LHCN-M2 (cell line): ENCODE measurements around the gene GSTT4. TPM values are rescaled to one million over a fixed set of nuclear protein-coding genes. Genes with fewer than 3 reads are reported as not detected.
"Not testable (repeated sequence)": the region's sequence is repeated elsewhere in the genome, so short reads cannot be mapped to it uniquely, and the experiment has no call there.

ENCODE experiments used
- DNase-seq: peaks from one replicate; pipeline ENCODE4 v3.0.0-alpha.2; 2012; ENCODE audit warnings: low read depth
- polyA plus RNA-seq: library from polyadenylated mRNA; unstranded; fragments of >200 nt; gene quantifications from one replicate; pipeline ENCODE4 v1.2.1, GENCODE V29; 2012; ENCODE audit warnings: missing spikeins
- total RNA-seq: library from RNA; depleted of rRNA; stranded (reverse); fragments of >200 nt; gene quantifications from 2 replicates; pipeline ENCODE4 v1.2.3, GENCODE V29; 2014; rRNA removed

The GSTT4 gene
- total RNA-seq = not detected in 2 replicates
- polyA plus RNA-seq = not detected

DNA sequence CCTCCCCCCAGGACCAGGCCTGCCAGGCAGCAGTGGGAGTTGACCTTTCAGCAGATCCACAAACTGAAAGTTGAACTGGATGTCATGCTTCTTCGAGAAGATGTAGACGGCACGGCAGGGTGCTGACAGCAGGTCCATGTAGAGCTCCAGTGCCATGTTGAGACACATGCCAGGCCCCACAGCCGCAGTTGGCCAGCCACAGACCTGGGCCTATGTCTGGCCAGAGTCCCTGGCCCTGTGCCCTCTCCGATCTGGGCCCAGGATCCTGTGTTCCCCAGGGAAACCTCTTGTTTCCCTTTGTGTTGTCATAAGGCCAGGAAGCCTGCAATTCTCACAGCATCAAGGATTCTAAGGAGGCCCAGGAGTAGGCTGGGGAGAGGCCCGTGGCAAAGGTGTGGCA lies at the start of gene GSTT4:
GSTT4 (minus strand) TSS at position 253 of the 400 bp plus-strand sequence; CDS start at position 156, 97 bp downstream.
- DNase-seq = no peak

DNA sequence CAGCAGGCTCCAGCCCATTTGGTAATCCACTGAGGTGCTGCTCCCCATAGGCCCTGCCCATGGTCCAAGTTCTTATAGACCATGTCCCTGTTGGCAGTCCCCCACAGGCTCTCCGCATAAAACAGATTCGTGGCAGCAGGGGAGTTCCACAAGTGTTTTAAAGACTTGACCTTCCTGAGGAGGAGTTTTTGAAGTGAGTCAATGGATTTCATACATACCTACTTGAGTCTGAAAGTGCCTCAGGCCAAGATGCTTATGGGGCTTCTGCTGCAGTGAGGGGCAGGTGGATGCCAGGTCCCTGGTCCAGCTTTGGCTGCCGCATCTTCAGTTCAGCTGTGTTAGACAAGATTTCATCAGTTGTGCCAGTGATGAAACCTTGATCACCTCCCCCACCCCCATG lies 49.1 kb upstream of the GSTT4 start:
- DNase-seq = no peak

DNA sequence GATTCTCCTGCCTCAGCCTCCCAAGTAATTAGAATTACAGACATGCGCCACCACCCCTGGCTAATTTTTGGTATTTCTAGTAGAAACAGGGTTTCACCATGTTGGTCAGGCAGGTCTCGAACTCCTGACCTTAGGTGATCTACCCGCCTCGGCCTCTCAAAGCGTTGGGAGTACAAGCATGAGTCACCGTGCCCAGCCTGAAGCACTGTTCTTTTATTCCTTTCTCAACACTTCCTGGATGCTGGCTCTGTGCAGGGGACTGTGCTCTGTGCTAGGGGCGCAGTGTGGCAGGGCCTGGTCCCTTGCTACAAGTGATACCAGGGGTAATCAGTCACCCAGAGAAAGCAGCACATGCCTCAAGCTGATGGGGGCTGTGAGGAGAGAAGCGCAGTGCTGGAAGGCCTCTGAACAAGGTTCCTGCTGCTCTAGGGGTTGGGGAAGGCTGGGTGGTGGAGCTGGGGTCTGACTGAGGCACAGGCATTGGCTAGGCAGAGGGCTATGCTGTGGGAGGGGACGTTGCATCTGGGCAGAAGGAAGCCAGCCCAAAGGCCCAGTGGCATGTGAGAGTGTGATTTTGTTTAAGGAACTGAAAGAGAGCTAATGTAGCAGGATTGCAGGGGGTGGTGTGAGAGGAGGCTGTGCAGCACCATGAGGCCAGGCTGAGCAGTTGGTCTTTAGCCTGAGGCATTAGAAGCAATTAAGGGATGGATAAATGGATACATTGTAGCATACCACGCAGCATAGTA lies 48.4 kb upstream of the GSTT4 start:
- DNase-seq = no peak

DNA sequence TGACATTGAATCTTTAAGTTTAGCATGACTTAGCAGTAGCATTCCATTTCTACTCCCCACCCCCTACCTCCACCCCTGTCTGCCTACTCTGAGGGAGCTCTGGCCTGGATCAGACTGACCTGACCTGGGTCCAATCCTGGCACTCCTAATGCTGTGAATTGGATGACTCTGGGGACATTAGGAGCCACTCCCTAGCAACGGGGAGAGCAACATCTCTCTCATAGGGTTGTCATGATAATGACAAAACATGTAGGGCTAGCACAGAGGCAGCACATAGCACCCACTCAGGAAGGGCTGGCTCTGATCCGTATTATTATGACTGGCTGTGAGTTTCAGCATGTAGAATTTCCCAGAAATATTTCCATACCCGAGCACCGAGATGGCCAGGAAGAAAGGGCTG lies 46.3 kb upstream of the GSTT4 start:
- no peak for DNase-seq

DNA sequence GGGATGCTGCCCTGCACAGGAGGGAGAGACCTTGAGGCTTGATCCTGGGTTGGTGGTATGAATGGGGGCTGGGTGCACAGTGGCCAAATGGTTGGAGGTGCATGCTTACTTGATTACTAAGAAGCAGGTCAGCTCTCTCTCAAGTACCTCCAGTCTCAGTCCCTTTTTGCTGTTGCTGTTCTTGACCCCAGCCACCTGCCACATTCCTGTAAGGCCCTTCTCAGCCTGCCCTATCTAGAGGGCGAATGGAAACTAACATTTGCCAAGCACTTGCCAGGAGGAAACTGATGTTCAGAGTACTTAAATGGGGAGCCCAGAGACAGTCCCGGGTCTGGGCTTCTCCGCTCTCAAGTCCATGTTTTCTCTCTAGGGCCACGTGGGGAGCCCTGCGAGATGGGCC lies 45.8 kb upstream of the GSTT4 start:
- DNase-seq = no peak

DNA sequence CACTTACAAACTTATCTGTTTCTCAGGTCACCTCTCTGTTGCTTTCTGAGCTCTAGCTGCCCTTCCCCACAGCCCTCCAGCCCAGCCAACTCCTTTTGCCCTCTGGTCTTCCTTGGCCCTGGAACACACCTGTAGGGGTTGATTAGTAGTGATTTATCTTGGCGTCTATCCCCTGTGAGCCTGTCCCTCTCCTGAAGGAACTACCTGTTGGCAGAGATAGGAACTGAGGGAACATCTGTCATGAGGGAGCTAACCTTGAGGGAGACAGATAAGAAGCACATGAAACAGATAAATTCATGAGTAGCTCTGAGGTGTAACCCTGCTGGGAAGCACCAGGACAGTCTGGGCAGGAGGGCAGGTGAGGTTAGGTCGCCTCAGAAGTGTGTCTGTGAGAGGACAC lies 44.7 kb upstream of the GSTT4 start:
- no peak for DNase-seq

DNA sequence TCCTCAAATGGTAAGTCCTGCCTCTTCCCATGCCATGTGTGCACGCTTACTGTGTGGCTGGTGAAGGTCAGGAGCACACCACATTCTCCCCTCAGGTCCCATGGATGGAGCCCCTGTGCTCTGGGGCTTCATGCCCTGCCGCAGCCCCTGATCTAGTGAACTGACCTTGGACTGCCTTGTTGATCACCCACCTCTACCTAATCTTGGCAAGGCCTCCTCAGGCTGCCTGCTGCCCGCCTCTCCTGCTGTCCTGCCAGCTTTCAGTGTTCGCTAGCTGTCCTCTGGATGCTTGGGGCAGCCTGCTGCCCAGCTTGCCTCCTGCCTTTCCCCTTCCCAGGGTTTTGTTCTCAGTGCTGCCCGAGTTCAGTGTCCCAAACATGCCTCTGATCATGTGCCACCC lies 44.0 kb upstream of the GSTT4 start:
- no peak for DNase-seq

DNA sequence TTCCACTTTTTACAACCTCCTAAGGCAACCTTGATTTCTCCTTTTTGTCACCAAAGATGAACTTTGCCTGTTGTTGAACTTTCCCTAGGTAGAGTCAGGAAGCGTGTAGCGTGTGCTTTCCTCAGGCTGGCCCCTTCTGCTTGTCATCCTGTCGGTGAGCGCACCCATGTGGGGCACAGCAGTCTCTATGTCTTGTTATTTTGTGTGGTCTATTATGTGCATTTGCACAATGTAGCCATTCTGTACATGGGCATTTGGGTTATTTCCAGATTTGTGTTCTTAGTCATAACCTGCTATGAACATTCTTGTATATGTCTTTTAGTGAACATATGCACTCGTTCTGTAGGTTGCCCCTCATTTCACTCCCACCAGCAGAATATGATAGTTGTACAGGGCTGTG lies 40.8 kb upstream of the GSTT4 start:
- DNase-seq = no peak

DNA sequence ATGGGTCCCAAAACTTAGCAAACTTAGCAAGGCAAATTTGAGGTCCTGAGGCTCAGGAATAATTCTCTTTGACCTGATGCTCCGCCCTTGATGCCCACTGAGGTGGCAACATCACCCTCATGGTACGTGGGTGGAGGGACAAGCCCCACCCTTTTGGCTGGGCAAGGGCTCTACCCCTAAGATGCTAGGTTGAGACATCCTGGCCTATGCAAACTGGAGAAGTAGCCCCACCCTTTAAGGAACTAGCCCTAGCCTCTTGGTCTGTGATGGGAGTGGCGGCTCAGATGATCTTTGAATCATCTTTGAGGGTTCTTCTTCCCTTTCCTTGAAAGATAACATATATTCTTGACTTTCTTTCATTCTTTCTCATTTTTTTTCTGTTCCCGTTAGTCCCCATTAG lies 38.7 kb upstream of the GSTT4 start:
- no peak for DNase-seq

DNA sequence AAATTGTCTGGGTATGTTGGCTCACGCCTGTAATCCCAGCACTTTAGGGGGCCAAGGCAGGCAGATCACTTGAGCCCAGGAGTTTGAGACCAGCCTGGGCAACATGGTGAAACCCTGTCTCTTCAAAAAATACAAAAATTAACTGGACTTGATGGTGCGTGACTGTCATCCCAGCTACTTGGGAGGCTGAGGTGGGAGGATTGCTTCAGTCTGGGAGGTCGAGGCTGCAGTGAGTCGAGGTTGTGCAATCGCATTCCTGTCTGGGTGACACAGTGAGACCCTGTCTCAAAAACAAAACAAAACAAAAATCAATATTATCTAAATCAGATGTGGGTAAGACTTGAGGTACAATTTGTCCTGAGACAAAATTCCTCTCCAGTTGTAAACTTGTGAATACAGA lies 38.2 kb upstream of the GSTT4 start:
- not testable (repeated sequence) for DNase-seq

DNA sequence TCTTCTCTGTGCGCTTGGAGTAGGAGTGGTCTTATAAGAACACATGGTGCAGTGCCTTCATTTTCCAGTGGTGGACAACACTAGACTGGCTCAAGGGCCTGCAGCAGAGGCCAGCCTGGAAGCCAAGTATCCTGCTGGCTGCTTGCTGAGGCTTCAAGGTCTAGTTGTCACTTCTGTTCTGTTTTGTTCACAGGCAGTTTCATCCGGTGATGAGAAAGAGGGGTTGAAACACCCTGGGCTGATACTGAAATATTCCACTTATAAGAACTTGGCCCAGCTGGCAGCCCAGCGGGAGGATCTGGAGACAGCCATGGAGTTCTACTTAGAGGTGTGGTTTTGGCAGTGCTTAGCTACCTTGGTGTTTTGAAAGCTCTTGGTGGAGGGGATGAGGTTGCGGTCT lies 35.7 kb upstream of the GSTT4 start:
- DNase-seq = no peak

DNA sequence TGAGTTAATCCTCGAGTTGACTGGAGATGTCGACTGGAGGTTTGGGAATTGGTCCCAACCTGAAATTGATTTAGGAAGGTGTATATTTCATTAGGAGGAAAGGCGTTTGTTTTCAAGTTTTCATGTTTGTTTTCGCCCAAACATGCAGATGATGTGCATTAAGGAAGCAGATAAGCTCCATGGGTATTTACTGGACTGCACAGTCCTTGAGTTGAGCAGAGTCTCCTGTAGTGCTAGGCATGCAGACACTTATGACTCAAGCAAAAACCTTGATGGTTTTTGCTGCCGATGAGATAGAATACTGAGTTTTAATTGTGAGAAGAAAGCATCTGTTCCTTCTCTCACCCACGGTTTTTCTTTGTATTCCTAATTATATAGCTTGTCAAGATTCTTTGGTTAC lies 33.8 kb upstream of the GSTT4 start:
- DNase-seq = no peak

DNA sequence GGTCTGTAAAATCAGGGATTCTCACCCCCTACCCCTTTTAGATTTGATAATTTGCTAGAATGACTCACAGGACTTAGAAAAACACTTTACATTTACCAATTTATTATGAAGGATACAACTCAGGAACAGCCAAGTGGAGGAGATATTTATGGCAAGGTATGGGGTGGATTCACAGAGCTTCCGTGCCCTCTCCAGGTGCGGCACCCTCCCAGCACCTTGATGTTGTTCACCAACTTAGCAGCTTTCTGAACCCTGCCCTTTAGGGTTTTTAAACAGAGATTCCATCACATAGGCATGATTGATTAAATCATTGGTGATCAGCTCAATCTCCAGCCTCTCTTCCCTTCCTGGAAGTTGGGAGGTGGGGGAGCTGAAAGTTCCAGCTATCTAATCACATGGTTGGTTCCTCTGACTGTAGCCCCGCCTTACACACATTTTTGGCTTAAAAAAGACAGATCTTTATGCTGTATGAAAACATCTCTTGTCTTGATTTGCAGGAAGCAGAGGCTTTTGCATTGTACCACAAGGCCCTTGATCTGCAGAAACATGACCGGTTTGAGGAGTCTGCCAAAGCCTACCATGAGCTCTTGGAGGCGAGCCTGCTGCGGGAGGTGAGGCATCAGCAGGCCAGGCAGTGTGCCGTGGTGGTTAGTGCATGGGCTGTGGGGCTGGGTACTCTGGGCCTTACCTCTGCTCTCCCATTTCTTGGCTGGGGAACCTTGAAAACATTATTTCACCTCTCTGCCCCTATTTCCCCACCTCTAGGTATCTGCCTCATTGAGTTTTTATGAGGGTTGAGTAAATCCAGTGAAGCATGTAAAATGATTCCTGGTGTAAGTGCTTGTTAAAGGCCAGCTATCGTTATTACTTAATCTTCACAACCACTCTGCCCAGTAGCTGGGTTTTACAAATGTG lies 32.9 kb upstream of the GSTT4 start:
- DNase-seq = no peak

DNA sequence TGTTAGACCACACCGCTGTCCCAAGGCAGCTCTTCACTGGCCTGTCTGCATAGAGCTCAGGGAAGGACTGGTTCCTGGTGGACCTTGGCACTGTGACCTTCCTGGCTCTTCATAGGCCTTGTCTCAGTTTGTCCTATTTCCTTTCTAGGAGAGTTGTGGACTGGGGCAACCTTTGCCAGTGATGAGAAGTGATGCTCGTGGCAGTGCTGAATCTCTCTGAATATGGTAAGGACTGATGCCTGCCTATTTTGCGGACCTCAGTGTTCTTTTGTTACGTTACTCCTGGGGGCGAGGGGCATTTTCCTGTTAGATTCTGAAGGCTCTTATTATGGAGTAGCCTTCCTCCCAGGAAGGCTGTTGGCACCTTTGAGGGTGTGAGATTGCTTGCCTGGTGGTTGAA lies 30.0 kb upstream of the GSTT4 start:
- DNase-seq = no peak

DNA sequence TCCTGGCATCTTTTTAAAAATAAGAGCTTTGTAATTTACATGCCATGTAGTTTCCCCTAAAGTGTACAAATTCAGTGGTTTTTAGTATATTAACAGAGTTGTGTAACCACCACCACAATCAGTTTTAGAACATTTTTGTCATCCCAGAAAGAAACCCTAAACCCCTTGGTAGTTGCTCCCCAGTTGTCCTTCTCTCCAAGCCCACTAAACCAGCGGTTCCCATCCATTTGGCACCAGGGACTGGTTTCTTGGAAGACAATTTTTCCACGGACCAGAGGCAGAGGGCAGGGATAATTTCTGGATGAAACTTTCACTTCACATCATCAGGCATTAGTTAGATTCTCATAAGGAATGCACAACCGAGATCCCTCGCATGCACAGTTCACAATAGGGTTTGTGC lies 28.5 kb upstream of the GSTT4 start:
- no peak for DNase-seq

DNA sequence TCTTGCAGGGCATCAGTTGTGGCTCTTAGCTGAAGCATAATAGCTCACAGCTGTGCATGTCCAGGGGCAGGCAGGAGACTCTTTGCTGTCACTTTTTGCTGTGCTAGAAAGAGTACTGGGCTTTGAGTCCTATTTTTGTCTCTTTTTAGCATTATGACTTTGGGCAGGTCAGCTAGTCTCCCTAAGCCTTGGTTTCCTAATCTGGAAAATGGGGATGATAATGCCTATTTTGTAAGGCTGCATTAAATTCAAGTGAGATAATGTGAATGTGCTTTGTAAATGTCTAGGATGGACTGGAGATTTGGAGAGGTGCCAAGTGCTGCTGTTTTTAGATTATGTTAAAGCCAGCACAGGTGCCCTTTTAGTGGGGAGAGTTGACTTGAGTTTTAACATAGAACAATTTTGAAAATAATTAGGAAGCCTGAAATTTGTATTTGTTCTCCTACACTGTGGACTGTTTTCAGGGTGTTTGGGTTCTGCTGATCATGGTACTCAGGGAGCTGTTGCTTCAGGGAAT lies 25.0 kb upstream of the GSTT4 start:
- DNase-seq = no peak

DNA sequence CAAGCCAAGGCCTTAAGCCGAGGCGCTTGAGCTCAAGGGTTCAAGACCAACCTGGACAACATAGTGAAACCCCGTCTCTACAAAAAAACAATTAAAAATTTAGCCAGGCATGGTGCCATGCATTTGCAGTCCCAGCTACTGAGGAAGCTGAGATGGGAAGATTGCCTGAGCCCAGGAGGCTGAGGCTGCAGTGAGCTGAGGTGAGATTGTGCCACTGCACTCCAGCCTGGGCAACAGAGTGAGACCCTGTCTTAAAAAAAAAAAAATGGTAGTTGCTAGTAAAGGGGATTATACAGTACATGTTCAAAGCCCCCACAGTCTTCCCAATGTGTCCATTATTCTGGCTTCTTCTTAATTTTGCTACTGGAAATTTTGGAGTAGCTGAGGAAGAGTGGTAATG lies 24.1 kb upstream of the GSTT4 start:
- DNase-seq = no peak

DNA sequence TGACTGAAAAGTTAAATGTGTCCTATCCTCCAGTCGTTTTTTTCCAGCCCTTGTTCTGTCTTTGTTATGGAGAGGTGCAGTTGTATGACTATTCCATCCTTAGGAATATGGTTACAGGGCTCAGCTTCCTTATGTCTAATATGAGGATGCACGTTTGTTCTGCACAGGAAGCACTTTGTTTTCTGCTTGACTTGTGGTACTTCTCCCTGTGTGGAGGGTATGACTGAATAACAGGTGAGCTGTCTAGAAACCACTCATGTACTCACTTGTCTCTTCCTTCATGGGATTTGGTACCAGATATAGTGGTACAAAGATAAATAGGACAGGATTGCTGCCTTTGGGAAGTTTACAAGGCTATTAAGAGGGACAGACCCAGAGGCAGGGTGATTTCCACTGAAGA lies 23.3 kb upstream of the GSTT4 start:
- DNase-seq = no peak

DNA sequence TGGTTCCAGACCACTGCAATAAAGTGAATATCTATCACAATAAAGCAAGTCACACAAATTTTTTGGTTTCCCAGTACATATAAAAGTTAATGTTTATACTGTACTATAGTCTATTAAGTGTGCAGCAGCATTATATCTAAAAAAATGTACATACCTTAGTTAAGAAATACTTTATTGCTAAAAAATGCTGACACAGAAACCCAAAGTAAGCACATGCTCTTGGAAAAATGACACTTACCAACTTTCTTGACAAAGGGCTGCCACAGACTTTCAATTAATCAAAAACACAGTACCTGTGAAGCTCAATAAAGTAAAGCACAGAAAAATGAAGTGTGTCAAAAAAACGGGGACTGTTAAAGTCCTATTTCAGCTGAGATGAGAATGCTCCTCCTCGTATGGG lies 22.7 kb upstream of the GSTT4 start:
- no peak for DNase-seq

DNA sequence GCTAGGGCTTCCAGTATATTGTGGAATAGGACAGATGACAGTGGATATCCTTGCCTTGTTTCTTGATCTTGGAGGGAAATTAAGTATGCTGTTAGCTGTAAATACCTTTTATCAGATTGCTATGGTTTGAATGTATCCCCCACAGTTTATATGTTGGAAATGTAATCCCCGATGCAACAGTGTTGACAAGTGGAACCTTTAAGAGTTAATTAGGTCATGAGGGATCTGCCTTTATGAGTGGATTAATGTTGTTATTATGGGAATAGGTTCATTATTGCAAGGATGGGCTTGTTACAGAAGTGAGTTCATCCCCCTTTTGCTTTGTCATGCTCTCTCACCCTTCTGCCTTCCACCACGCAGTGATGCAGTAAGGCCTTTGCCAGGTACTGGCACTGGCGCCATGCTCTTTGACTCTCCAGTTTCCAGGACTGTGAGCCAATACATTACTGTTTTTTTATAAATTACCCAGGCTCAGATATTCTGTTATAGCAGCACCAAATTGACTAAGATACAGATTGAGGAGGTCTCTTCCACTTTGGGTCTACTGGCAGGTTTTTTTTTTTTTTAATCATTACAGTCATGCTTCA lies 22.2 kb upstream of the GSTT4 start:
- no peak for DNase-seq

DNA sequence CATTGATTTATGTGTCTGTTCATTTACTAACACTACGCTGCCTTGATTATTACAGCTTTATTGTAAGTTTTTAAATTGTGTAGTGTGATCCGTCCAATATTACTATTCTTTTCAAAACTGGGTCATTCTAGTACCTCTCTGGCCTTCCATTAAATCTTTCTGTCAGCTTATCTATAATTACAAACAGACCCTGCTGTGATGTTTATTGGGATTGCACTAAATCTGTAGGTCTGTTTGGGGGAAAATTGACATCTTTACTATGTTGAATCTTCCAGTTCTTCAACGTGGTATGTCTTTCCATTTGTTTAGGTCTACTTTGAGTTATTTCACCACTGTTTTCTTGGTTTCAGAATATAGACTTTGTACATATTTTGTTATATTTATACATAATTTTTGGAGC lies 21.5 kb upstream of the GSTT4 start:
- DNase-seq = no peak

DNA sequence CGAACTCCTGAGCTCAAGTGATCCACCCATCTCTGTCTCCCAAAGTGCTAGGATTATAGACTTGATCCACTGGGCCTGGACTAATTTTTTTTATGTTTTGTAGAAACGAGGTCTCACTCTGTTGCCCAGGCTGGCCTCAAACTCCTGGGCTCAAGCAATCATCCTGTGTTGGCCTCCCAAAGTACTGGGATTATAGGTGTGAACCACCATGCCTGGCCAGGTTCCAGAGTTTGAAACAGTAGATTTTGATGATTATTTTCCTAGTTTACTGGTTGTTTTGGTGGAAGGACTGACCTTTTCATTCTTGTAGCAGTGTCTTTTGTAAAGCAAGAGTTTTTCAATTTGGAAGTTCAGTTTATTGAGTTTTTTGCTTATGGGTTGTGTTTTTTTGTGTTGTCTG lies 20.8 kb upstream of the GSTT4 start:
- no peak for DNase-seq
